Coronary artery (tissue), 2 donors: Measurements from ENCODE around the gene MYL10.

ENCODE experiments used
- DNase-seq: peaks from one replicate; pipeline ENCODE4 v3.0.0-alpha.2; 2017; ENCODE audit warnings: low spot score
- H3K27ac ChIP-seq, 2 donors: fragments of 200-600 bp; sonication (generic); one replicate each; pipeline ENCODE4 v1.5.1; 2016 to 2019
- H3K4me3 ChIP-seq: fragments of 200-600 bp; sonication (generic); 2 replicates; pipeline ENCODE4 v1.5.1; 2016; ENCODE audit warnings: mild to moderate bottlenecking, moderate library complexity
- TF ChIP-seq, protein P1 (sequence below): fragments of 200-600 bp; sonication (generic); IDR thresholded peaks from one replicate; pipeline ENCODE4 v1.5.1; 2019; ENCODE audit warnings: antibody characterized with exemption

MYL10 gene

DNA sequence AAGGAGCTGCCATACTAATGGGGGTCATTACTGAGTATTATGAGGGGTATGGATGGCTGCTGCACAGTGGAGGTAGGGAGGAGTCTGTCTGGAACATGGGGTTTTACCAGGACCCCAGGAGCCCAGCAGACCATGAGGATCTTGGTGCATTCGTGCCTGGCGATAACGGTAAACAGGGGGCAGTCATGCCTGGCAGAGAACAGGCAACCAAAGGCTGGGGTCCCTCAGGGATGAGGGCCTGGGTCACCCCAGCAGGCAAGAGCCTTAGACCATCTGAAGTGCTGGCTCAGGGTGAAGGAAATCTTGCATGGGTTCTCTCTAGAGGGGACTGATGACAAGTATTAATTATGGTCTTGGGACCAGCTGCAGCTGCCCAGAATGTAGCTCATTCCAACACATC is 46.1 kb downstream of the MYL10 start:
- H3K4me3 ChIP-seq = no peak overlapping the region
- peak; percentile 58 for DNase-seq

DNA sequence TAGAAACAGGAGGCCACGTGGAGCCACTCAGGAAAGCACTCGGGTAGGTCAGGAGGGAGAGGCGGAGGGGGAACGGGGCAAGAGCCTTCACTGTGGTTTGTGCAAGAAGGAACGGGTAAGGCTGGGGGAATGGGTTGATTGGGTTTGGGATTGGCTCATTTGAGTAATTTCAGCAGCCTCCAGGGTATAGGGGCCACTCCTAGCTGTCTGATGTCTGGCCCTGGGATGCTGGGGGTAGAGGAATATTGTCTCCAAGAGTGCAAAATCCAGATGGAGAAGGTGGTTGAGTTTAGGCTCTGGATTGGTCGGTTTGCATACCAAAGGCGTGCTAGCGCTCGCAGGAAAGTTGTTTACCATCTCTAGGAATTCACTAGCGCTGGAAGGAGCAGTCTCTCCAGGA is 47.2 kb downstream of the MYL10 start:
- peak; percentile 26 for DNase-seq
- no peak overlapping the region for H3K27ac ChIP-seq
- TF ChIP-seq, protein P1, sequence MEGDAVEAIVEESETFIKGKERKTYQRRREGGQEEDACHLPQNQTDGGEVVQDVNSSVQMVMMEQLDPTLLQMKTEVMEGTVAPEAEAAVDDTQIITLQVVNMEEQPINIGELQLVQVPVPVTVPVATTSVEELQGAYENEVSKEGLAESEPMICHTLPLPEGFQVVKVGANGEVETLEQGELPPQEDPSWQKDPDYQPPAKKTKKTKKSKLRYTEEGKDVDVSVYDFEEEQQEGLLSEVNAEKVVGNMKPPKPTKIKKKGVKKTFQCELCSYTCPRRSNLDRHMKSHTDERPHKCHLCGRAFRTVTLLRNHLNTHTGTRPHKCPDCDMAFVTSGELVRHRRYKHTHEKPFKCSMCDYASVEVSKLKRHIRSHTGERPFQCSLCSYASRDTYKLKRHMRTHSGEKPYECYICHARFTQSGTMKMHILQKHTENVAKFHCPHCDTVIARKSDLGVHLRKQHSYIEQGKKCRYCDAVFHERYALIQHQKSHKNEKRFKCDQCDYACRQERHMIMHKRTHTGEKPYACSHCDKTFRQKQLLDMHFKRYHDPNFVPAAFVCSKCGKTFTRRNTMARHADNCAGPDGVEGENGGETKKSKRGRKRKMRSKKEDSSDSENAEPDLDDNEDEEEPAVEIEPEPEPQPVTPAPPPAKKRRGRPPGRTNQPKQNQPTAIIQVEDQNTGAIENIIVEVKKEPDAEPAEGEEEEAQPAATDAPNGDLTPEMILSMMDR = no peak
- H3K4me3 ChIP-seq = no peak overlapping the region

More for the DNA sequence above, 46.1 kb downstream of the MYL10 start:
- no peak overlapping the region for H3K27ac ChIP-seq
- TF ChIP-seq, protein P1 = no peak

DNA sequence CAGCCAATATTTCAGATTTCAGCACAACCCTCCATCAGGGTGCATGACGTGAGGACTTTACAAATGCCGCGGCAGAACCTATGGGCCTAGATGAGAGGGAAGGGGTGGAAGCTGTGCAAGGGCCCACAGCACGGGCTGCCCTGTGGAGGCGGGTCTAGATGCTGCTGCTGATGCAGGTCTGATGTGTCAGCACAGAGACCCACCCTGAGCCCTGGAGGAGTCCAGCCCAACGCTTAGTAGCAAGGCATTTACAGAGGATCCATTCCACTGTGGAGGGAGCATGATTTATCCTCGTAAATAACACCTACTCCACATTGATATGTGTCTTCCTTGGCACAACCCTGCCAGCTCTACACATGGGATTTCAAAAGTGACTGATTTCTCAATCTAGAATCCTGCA is 48.5 kb downstream of the MYL10 start:
- DNase-seq = no peak
- no peak overlapping the region for H3K4me3 ChIP-seq
- no peak overlapping the region for H3K27ac ChIP-seq
- TF ChIP-seq, protein P1 = no peak

DNA sequence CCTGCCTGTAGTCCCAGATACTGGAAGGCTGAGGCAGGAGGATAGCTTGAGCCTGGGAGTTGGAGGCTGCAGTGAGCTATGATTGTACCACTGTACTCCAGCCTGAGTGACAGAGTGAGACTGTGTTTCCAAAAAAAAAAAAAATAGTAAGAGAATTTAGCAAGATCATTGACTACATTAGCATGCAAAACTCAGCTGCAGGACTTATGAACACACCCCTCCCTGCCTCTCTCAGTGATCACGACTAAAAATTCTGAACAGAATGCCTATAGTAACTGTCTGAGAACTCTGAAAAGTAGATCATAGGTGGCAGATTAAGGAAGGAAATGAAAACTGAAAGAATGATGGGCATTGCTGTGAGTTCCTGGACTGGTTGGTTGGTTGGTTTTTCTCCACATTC is 50.5 kb downstream of the MYL10 start:
- DNase-seq = no peak
- TF ChIP-seq, protein P1 = no peak
- H3K27ac ChIP-seq = no peak overlapping the region
- no peak overlapping the region for H3K4me3 ChIP-seq

DNA sequence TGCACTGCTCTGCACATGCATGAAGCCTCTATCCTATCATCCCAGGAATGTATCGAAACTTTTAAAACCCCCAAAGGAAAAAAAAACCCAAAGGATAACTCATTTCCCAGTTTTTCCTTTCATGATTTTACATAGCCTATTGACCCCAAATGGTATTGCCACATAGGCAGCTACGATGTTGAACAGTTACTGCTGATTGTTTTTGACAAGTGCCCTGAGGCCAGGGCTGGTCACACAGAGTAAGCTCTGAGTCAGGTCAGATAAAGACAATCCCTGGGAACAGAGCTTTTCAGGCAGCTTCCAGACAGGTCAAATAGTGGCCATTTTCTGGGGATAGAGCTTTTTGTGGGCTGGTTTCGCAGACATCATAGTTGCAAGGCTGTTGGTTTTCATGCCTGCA is 52.1 kb downstream of the MYL10 start:
- H3K4me3 ChIP-seq = no peak overlapping the region
- DNase-seq = peak; percentile 4
- H3K27ac ChIP-seq = no peak overlapping the region
- TF ChIP-seq, protein P1 = no peak

DNA sequence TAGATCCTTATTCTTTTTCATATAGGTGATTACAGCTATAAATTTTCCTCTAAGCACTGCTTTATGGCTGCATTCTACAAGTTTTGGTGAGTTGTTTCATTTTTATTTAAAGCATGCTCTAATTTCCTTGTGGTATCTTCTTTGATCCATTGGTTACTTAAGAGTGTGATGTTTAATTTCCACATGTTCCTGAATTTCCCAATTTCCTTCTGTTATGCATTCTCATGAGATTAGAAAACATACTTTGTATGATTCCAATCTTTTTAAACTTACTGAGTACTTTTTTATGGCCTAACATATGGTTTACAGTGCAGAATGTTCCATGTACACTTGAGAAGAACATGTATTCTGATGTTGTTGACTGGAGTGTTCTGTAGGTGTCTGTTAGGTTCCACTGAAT is 53.4 kb downstream of the MYL10 start:
- no peak overlapping the region for H3K4me3 ChIP-seq
- DNase-seq = no peak
- TF ChIP-seq, protein P1 = no peak
- H3K27ac ChIP-seq = no peak overlapping the region

DNA sequence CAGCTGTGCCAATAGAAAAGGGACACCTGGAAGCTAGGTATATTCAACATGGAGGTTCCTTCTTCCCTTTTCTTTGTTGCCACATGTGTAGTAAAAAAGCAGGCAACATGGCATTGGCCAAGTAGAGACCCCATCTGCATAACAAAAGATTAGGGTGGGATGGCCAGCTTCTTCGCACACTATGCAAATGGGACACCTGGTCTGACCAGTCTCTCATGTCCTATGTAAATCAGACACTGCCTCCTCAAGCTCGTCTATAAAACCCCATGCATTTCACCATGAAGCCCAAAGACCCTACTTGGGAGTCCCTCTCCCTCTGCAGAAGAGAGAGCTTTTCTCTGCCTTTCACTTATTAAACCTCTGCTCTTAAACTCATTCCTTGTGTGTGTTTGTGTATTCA is 53.9 kb downstream of the MYL10 start:
- no peak overlapping the region for H3K4me3 ChIP-seq
- H3K27ac ChIP-seq = no peak overlapping the region
- TF ChIP-seq, protein P1 = no peak
- DNase-seq = peak; percentile 12
